Fibroblast of lung (primary cell): ENCODE data around the gene NCOA7. TPM values are rescaled to one million over a fixed set of nuclear protein-coding genes. Genes with fewer than 3 reads are reported as not detected.
"Not testable (repeated sequence)": the region's sequence is repeated elsewhere in the genome, so short reads cannot be mapped to it uniquely, and the experiment has no call there.

Experiments
- DNase-seq, 2 donors: peaks; one replicate each; pipeline versions ENCODE4 v3.0.0 to v3.0.0-alpha.2; 2010; ENCODE audit warnings: low read depth in 2 of 2
- H2AFZ ChIP-seq: 2 replicates; pipeline ENCODE4 v1.5.1; 2012; ENCODE audit warnings: low read length, control low read depth, inconsistent platforms
- H3K27ac ChIP-seq: 2 replicates; pipeline ENCODE4 v1.5.1; 2011; ENCODE audit warnings: low read length, control low read depth; ENCODE audit not compliant: insufficient read depth
- H3K27me3 ChIP-seq: 2 replicates; pipeline ENCODE4 v1.5.1; 2011; ENCODE audit warnings: mild to moderate bottlenecking, low read length; ENCODE audit not compliant: control insufficient read depth, insufficient read depth
- H3K36me3 ChIP-seq: 2 replicates; pipeline ENCODE4 v1.5.1; 2011; ENCODE audit warnings: low read length; ENCODE audit not compliant: control insufficient read depth, insufficient read depth
- H3K4me1 ChIP-seq: 2 replicates; pipeline ENCODE4 v1.5.1; 2011; ENCODE audit warnings: low read length; ENCODE audit not compliant: control insufficient read depth, insufficient read depth; ENCODE audit errors: extremely low read depth
- H3K4me2 ChIP-seq: 2 replicates; pipeline ENCODE4 v1.5.1; 2011; ENCODE audit warnings: low read length, control low read depth; ENCODE audit not compliant: insufficient read depth; ENCODE audit errors: extremely low read depth
- H3K4me3 ChIP-seq, 4 experiments: fragments of 200-600 bp in 1 of 4; sonication (generic) in 1 of 4; replicated peaks in 1 of 4; 2 replicates each; pipeline ENCODE4 v1.5.1; 2011 to 2016; ENCODE audit warnings: low read length in 4 of 4, low read depth in 3 of 4, mild to moderate bottlenecking in 3 of 4, control low read depth in 2 of 4, inconsistent platforms in 1 of 4, mixed read lengths in 1 of 4; ENCODE audit not compliant: insufficient read depth in 1 of 4; ENCODE audit errors: control extremely low read depth in 1 of 4
- H3K79me2 ChIP-seq: 2 replicates; pipeline ENCODE4 v1.5.1; 2012; ENCODE audit warnings: mild to moderate bottlenecking, low read length, inconsistent platforms; ENCODE audit not compliant: control insufficient read depth, insufficient read depth
- H3K9ac ChIP-seq: 2 replicates; pipeline ENCODE4 v1.5.1; 2011; ENCODE audit warnings: mild to moderate bottlenecking, low read length, control low read depth; ENCODE audit not compliant: insufficient read depth
- H3K9me3 ChIP-seq: 2 replicates; pipeline ENCODE4 v1.5.1; 2012; ENCODE audit warnings: low read depth, low read length; ENCODE audit not compliant: control insufficient read depth, insufficient read depth
- H4K20me1 ChIP-seq: 2 replicates; pipeline ENCODE4 v1.5.1; 2011; ENCODE audit warnings: low read length; ENCODE audit not compliant: control insufficient read depth, insufficient read depth; ENCODE audit errors: extremely low read depth
- EZH2 ChIP-seq: IDR thresholded peaks from 2 replicates; pipeline ENCODE4 v1.5.1; 2012; ENCODE audit warnings: low read length, control low read depth, mild to moderate bottlenecking; ENCODE audit errors: missing control alignments
- polyA plus RNA-seq, 2 donors: library from polyadenylated mRNA; depleted of rRNA in 1 of 2; stranded (reverse) in 1 of 2; unstranded in 1 of 2; fragments of >200 nt; gene quantifications; 2 replicates each; pipeline ENCODE4 v1.2.1, GENCODE V29; 2011 to 2012; ENCODE audit warnings: missing spikeins in 1 of 2
- total RNA-seq: library from RNA; depleted of rRNA; stranded (reverse); fragments of >200 nt; gene quantifications from 2 replicates; pipeline ENCODE4 v1.2.1, GENCODE V29; 2014
- TF ChIP-seq, protein P1 (sequence below), 2 donors: IDR thresholded peaks in 1 of 2; conservative IDR thresholded peaks in 1 of 2; 1 replicate in 1 of 2; 2 replicates in 1 of 2; pipeline ENCODE4 v1.5.1; 2011 to 2012; ENCODE audit warnings: low read length in 2 of 2, control low read depth in 1 of 2, inconsistent platforms in 1 of 2, low read depth in 1 of 2, mild to moderate bottlenecking in 1 of 2

NCOA7 gene
- total and polyA plus RNA-seq, 2 donors (not counting 1 experiment from before 2014, with no cell fraction given) = 13.7 to 49.9 TPM

DNA sequence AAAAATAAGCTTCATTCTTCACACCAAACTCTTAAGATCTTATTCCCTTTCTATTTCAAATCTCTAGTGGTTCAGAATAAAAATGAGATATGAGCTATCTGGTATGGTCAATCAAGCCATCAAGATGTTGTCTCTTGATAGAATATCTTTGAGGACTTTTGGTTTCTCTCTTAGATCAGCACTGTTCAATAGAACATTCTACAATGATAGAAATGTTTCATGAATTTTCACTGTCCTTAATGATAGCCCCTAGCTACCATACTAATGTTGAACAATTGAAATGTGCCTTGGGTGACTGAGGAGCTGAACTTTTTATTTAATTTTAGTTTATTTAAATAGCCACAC is 141.7 kb downstream of the NCOA7 start:
- Histone ChIP-seq H3K9ac (no peak overlapping the region), H3K4me2 (no peak overlapping the region), H3K27ac (no peak overlapping the region), H3K4me1 (no peaks in the 10 kb centered on the region), H3K9me3 (no peaks in the 10 kb centered on the region), H3K79me2 (no peaks in the 10 kb centered on the region), H2AFZ (no peak overlapping the region), H3K36me3 (no peaks in the 10 kb centered on the region), H3K27me3 (no peaks in the 10 kb centered on the region), H4K20me1 (no peaks in the 10 kb centered on the region), H3K4me3 (no peak overlapping the region)
- DNase-seq = no peak
- TF ChIP-seq, protein P1, sequence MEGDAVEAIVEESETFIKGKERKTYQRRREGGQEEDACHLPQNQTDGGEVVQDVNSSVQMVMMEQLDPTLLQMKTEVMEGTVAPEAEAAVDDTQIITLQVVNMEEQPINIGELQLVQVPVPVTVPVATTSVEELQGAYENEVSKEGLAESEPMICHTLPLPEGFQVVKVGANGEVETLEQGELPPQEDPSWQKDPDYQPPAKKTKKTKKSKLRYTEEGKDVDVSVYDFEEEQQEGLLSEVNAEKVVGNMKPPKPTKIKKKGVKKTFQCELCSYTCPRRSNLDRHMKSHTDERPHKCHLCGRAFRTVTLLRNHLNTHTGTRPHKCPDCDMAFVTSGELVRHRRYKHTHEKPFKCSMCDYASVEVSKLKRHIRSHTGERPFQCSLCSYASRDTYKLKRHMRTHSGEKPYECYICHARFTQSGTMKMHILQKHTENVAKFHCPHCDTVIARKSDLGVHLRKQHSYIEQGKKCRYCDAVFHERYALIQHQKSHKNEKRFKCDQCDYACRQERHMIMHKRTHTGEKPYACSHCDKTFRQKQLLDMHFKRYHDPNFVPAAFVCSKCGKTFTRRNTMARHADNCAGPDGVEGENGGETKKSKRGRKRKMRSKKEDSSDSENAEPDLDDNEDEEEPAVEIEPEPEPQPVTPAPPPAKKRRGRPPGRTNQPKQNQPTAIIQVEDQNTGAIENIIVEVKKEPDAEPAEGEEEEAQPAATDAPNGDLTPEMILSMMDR (conservative IDR thresholded peaks at IDR 0.05 in 1 of 2, IDR thresholded peaks at IDR 0.05 in 1 of 2; ENCODE audit: low read depth in 1 of 2, low read length in 2 of 2) = no peak
- no peak for TF ChIP-seq EZH2

DNA sequence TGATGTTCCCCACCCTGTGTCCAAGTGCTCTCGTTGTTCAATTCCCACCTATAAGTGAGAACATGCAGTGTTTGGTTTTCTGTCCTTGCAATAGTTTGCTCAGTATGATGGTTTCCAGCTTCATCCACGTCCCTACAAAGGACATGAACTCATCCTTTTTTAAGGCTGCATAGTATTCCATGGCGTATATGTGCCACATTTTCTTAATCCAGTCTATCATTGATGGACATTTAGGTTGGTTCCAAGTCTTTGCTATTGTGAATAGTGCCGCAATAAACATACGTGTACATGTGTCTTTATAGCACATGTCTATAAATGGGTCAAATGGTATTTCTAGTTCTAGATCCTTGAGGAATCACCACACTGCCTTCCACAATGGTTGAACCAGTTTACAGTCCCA is 144.8 kb downstream of the NCOA7 start:
- H3K4me3 ChIP-seq, H3K36me3 ChIP-seq, H3K9ac ChIP-seq, H3K27ac ChIP-seq, H3K9me3 ChIP-seq, H2AFZ ChIP-seq, H4K20me1 ChIP-seq, H3K4me1 ChIP-seq, H3K79me2 ChIP-seq, H3K27me3 ChIP-seq, DNase-seq, H3K4me2 ChIP-seq: not testable (repeated sequence)

DNA sequence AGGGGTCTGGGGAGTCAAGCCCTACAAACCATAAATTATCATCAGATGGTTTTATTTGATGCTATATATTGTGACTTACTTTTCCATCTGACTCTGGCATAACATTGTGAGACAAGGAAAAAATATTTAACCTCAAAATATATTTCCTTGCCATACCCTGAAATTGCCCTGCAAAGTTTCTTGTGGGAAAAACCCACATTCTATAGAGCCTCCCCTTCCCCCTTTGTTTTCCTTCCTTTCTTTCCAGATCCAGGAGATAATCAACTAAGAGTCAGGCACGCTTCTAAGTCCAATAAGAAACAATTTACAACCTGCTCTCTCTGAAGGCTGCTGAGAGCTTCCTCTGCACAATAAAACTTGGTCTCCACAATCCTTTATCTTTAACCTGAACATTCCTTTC is 148.3 kb downstream of the NCOA7 start:
- Histone ChIP-seq H3K9ac (no peak overlapping the region), H4K20me1 (no peaks in the 10 kb centered on the region), H3K27ac (no peak overlapping the region), H3K79me2 (no peaks in the 10 kb centered on the region), H3K4me2 (no peak overlapping the region), H3K4me3 (no peak overlapping the region), H3K4me1 (peaks cover under 1% of the 10 kb centered on the region), H3K9me3 (no peaks in the 10 kb centered on the region), H3K36me3 (no peaks in the 10 kb centered on the region), H3K27me3 (no peaks in the 10 kb centered on the region), H2AFZ (no peak overlapping the region)
- DNase-seq = no peak
- TF ChIP-seq, protein P1 (conservative IDR thresholded peaks at IDR 0.05 in 1 of 2, IDR thresholded peaks at IDR 0.05 in 1 of 2; ENCODE audit: low read depth in 1 of 2, low read length in 2 of 2) = no peak
- no peak for TF ChIP-seq EZH2
